H1 (cell line): Measurements from ENCODE around the gene MYCBP2. TPM values are rescaled to one million over a fixed set of nuclear protein-coding genes. Genes with fewer than 3 reads are reported as not detected.

Experiments used
- CTCF ChIA-PET: fragments of 300-600 bp; sonication (Branson Sonifier 250); formaldehyde crosslinking; loops from one replicate; lab custom pipeline; 2021; ENCODE audit not compliant: partially characterized antibody; lab: Charles Lee
- POLR2A ChIA-PET: fragments of 300-600 bp; sonication (Branson Sonifier 250); formaldehyde crosslinking; loops from one replicate; lab custom pipeline; 2021; ENCODE audit warnings: inconsistent platforms; ENCODE audit not compliant: partially characterized antibody; lab: Charles Lee
- DNase-seq, 2 experiments: peaks; one replicate each; pipeline versions ENCODE4 v3.0.0 to v3.0.0-alpha.2; 2010 to 2022; ENCODE audit warnings: low spot score in 2 of 2, low read depth in 1 of 2, mixed read lengths in 1 of 2
- FAIRE-seq: peaks from 2 replicates; lab custom pipeline; 2011; peaks lifted over from hg19 to GRCh38; lab: Jason Lieb, UNC
- H2AFZ ChIP-seq: 2 replicates; pipeline ENCODE4 v1.8.1; 2012; ENCODE audit warnings: low read length, inconsistent platforms
- H2AK5ac ChIP-seq: 2 replicates; pipeline ENCODE4 v1.6.1; 2013; ENCODE audit warnings: low read depth, low read length
- H2BK120ac ChIP-seq: replicated peaks from 2 replicates; pipeline ENCODE3; 2013; ENCODE audit warnings: low read depth, low read length, inconsistent platforms
- H2BK12ac ChIP-seq: 2 replicates; pipeline ENCODE4 v1.6.1; 2013; ENCODE audit warnings: low read depth, low read length
- H2BK15ac ChIP-seq: 2 replicates; pipeline ENCODE4 v1.6.1; 2013; ENCODE audit warnings: low read length
- H2BK20ac ChIP-seq: 2 replicates; pipeline ENCODE4 v1.6.1; 2013; ENCODE audit warnings: low read length
- H2BK5ac ChIP-seq: 2 replicates; pipeline ENCODE4 v1.6.1; 2013; ENCODE audit warnings: low read depth, low read length
- H3K14ac ChIP-seq: 2 replicates; pipeline ENCODE4 v1.6.1; 2013; ENCODE audit warnings: inconsistent platforms; ENCODE audit not compliant: insufficient read length
- H3K18ac ChIP-seq: 2 replicates; pipeline ENCODE4 v1.6.1; 2013; ENCODE audit warnings: low read length; ENCODE audit errors: extremely low read depth
- H3K23ac ChIP-seq: 2 replicates; pipeline ENCODE4 v1.6.1; 2013; ENCODE audit warnings: inconsistent platforms; ENCODE audit not compliant: insufficient read length
- H3K23me2 ChIP-seq: 2 replicates; pipeline ENCODE4 v1.6.1; 2013; ENCODE audit warnings: low read depth, low read length
- H3K27ac ChIP-seq: 2 replicates; pipeline ENCODE4 v1.6.1; 2011; ENCODE audit warnings: low read depth, low read length, inconsistent platforms
- H3K27me3 ChIP-seq, 4 experiments: replicated peaks in 1 of 4; 1 replicate in 1 of 4; 2 replicates in 3 of 4; pipeline versions ENCODE4 v1.6.1 to v1.8.1; 2011 to 2013; ENCODE audit warnings: low read length in 3 of 4, mild to moderate bottlenecking in 3 of 4, inconsistent platforms in 2 of 4, mixed read lengths in 2 of 4, moderate library complexity in 1 of 4; ENCODE audit not compliant: control insufficient read depth in 3 of 4, insufficient read depth in 3 of 4; ENCODE audit errors: extremely low read depth in 1 of 4
- H3K36me3 ChIP-seq, 4 experiments: 2 replicates each; pipeline versions ENCODE4 v1.6.1 to v1.8.1; 2011 to 2013; ENCODE audit warnings: mild to moderate bottlenecking in 4 of 4, low read length in 3 of 4, moderate library complexity in 2 of 4, control low read depth in 1 of 4, inconsistent platforms in 1 of 4; ENCODE audit not compliant: insufficient read depth in 4 of 4, control insufficient read depth in 2 of 4
- H3K4ac ChIP-seq: replicated peaks from 2 replicates; pipeline ENCODE3; 2013; ENCODE audit warnings: low read length, low read depth, mixed read lengths, inconsistent platforms; ENCODE audit not compliant: insufficient read length
- H3K4me1 ChIP-seq, 4 experiments: replicated peaks in 1 of 4; 1 replicate in 1 of 4; 2 replicates in 3 of 4; pipeline versions ENCODE4 v1.6.1 to v1.8.1; 2011 to 2013; ENCODE audit warnings: low read length in 3 of 4, inconsistent platforms in 2 of 4, mixed read lengths in 1 of 4; ENCODE audit not compliant: insufficient read depth in 4 of 4, control insufficient read depth in 3 of 4
- H3K4me2 ChIP-seq, 2 experiments: 2 replicates each; pipeline versions ENCODE4 v1.6.1 to v1.8.1; 2011 to 2013; ENCODE audit warnings: low read depth in 2 of 2, low read length in 2 of 2, control low read depth in 1 of 2, inconsistent platforms in 1 of 2, mild to moderate bottlenecking in 1 of 2; ENCODE audit not compliant: insufficient read depth in 1 of 2
- H3K4me3 ChIP-seq, 4 experiments: fragments of 200-600, 300-600 bp in 1 of 4; sonication (generic), shearing (Covaris generic), sonication (Bioruptor Twin) in 1 of 4; 2 replicates each; pipeline versions ENCODE4 v1.5.1 to v1.8.1; 2011 to 2016; ENCODE audit warnings: low read length in 4 of 4, low read depth in 3 of 4, control low read depth in 2 of 4, inconsistent platforms in 2 of 4, mild to moderate bottlenecking in 2 of 4, mixed read lengths in 1 of 4, moderate library complexity in 1 of 4; ENCODE audit not compliant: insufficient read depth in 2 of 4; ENCODE audit errors: extremely low read depth in 1 of 4
- H3K56ac ChIP-seq: replicated peaks from 2 replicates; pipeline ENCODE3; 2013; ENCODE audit warnings: low read depth, mild to moderate bottlenecking, mixed read lengths, low read length, inconsistent platforms; ENCODE audit not compliant: insufficient read length
- H3K79me1 ChIP-seq: 2 replicates; pipeline ENCODE4 v1.6.1; 2013; ENCODE audit warnings: low read depth, low read length, control low read depth
- H3K79me2 ChIP-seq, 2 experiments: 2 replicates each; pipeline versions ENCODE4 v1.6.1 to v1.8.1; 2012 to 2013; ENCODE audit warnings: low read length in 2 of 2, mild to moderate bottlenecking in 2 of 2, inconsistent platforms in 1 of 2; ENCODE audit not compliant: insufficient read depth in 2 of 2, control insufficient read depth in 1 of 2
- H3K9ac ChIP-seq, 4 experiments: replicated peaks in 1 of 4; 1 replicate in 1 of 4; 2 replicates in 3 of 4; pipeline versions ENCODE4 v1.6.1 to v1.8.1; 2011 to 2013; ENCODE audit warnings: low read depth in 3 of 4, low read length in 3 of 4, control low read depth in 2 of 4, mild to moderate bottlenecking in 2 of 4, moderate library complexity in 2 of 4, inconsistent platforms in 1 of 4; ENCODE audit errors: extremely low read depth in 1 of 4
- H3K9me3 ChIP-seq, 2 experiments: 2 replicates each; pipeline versions ENCODE4 v1.6.1 to v1.8.1; 2012 to 2013; ENCODE audit warnings: mild to moderate bottlenecking in 2 of 2, moderate library complexity in 2 of 2, control low read depth in 1 of 2, inconsistent platforms in 1 of 2, low read depth in 1 of 2, low read length in 1 of 2, mixed read lengths in 1 of 2; ENCODE audit not compliant: insufficient read depth in 2 of 2
- H4K20me1 ChIP-seq, 2 experiments: replicated peaks in 1 of 2; 2 replicates each; pipeline versions ENCODE3 to v1.8.1; 2011 to 2013; ENCODE audit warnings: inconsistent platforms in 2 of 2, low read length in 2 of 2, mild to moderate bottlenecking in 1 of 2; ENCODE audit not compliant: insufficient read depth in 2 of 2, control insufficient read depth in 1 of 2
- H4K5ac ChIP-seq: 2 replicates; pipeline ENCODE4 v1.6.1; 2013; ENCODE audit warnings: low read length, low read depth, mixed read lengths, inconsistent platforms; ENCODE audit not compliant: insufficient read length
- H4K8ac ChIP-seq: 2 replicates; pipeline ENCODE4 v1.8.0; 2013; ENCODE audit warnings: mild to moderate bottlenecking, moderate library complexity, low read length, inconsistent platforms; ENCODE audit not compliant: insufficient read depth; ENCODE audit errors: extremely low read depth
- H4K91ac ChIP-seq: replicated peaks from 2 replicates; pipeline ENCODE3; 2013; ENCODE audit warnings: low read length, mixed read lengths, inconsistent platforms; ENCODE audit not compliant: insufficient read length
- NRF1 ChIP-seq: IDR thresholded peaks from 2 replicates; pipeline ENCODE4 v1.6.1; 2011; ENCODE audit warnings: mild to moderate bottlenecking, low read depth, low read length, improper control_type of control experiment
- RNF2 ChIP-seq: fragments of 200-900, 300-1000 bp; sonication (generic); IDR thresholded peaks from 2 replicates; pipeline ENCODE4 v1.7.1; 2016; ENCODE audit warnings: borderline replicate concordance, low read depth, mild to moderate bottlenecking, antibody characterized with exemption, low read length; ENCODE audit not compliant: poor library complexity, severe bottlenecking; ENCODE audit errors: missing control alignments
- SRF ChIP-seq: IDR thresholded peaks from 2 replicates; pipeline ENCODE4 v1.6.1; 2011; ENCODE audit warnings: mild to moderate bottlenecking, low read depth, low read length, moderate library complexity
- SUZ12 ChIP-seq: fragments of 200-600 bp; sonication (generic); IDR thresholded peaks from 2 replicates; pipeline ENCODE4 v1.6.1; 2012; ENCODE audit warnings: mild to moderate bottlenecking, inconsistent platforms, low read length, moderate library complexity, mixed read lengths
- TAF7 ChIP-seq: optimal IDR thresholded peaks from 2 replicates; pipeline ENCODE3; 2011; ENCODE audit warnings: low read depth, mild to moderate bottlenecking, inconsistent platforms, low read length, moderate library complexity, borderline replicate concordance
- TBP ChIP-seq: IDR thresholded peaks from 2 replicates; pipeline ENCODE4 v1.6.1; 2011; ENCODE audit warnings: low read depth, low read length, improper control_type of control experiment
- ZNF274 ChIP-seq: IDR thresholded peaks from 2 replicates; pipeline ENCODE4 v1.7.0; 2012; ENCODE audit warnings: low read length, borderline replicate concordance; ENCODE audit errors: extremely low read depth
- WGBS, 2 experiments: shearing (Covaris generic) in 1 of 2; methylation state at CpG; one replicate each; pipeline versions ENCODE4 v1.1.6 to v1.1.7; 2013 to 2015; ENCODE audit warnings: low lambda C conversion rate in 2 of 2, mixed read lengths in 2 of 2, inconsistent platforms in 1 of 2, low coverage in 1 of 2, missing lambda C conversion rate in 1 of 2; ENCODE audit not compliant: insufficient replicate concordance in 2 of 2, insufficient coverage in 1 of 2, insufficient read length in 1 of 2; ENCODE audit errors: extremely low coverage in 1 of 2, missing lambda C conversion rate in 1 of 2; 5-methylcytosine and 5-hydroxymethylcytosine counted together
- polyA plus RNA-seq, 7 experiments: library from polyadenylated mRNA; depleted of rRNA in 3 of 7; stranded (reverse) in 5 of 7; unstranded in 2 of 7; fragments of >200 nt in 5 of 7; fragments of 200-250 nt in 2 of 7; gene quantifications; 1 replicate in 5 of 7; 2 replicates in 1 of 7; 4 replicates in 1 of 7; pipeline versions ENCODE4 v1.2.1 to v1.2.3, GENCODE V29; 2011 to 2013; ENCODE audit warnings: missing spikeins in 2 of 7, mixed read lengths in 2 of 7
- total RNA-seq: library from RNA; stranded (reverse); fragmentation: NEBNext Ultra II Directional; extraction: Animal tissue kit (Norgen Biotek cat#: 25700); gene quantifications from 2 replicates; pipeline ENCODE4 v1.2.1, GENCODE V29; 2021
- TF ChIP-seq, protein P1 (sequence below): IDR thresholded peaks from 2 replicates; pipeline ENCODE4 v1.6.1; 2012; ENCODE audit warnings: inconsistent platforms

Gene MYCBP2
- total and polyA plus RNA-seq, 2 of the 8 experiments (the other 6 are each of a cell fraction or from before 2014, with no cell fraction given): 19.0 to 52.1 TPM

DNA sequence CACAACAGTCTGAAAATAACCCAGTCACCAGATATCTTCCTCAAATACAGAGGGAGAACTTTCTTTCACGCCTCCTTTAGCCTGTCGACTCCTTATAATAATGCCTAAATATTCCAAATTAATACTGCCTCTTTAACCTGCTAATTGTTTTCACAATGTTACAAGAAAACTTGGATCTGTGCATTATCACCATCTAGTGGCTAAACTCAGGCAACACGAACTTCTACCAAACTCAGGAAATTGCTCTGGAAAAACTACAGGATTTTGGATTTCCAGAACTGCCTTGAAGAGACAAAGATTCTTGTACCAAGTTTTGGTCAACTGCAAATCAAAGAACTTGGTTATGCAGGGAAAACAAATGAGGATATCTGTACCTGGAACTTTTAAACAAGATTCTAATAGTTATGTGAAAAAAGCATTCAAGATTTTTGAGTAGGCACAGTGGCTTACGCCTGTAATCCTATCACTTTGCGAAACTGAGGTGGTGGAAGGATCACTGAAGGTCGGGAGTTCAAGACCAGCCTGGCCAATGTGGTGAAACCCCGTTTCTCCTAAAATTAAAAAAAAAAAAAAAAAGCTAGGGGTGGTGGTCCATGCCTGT lies 324.2 kb downstream of the MYCBP2 start:
- Histone ChIP-seq H3K14ac (no peak overlapping the region), H2BK15ac (no peak overlapping the region), H4K5ac (no peak overlapping the region), H3K4me1 (no peaks in the 10 kb centered on the region), H2BK12ac (no peak overlapping the region), H2AK5ac (no peak overlapping the region), H4K91ac (no peak overlapping the region), H3K36me3 (peaks cover 3 to 26% (median 11%) of the 10 kb centered on the region in 4 experiments; a peak in 7 of 8 replicates), H2AFZ (no peak overlapping the region), H2BK120ac (no peak overlapping the region), H3K4me2 (no peak overlapping the region), H2BK5ac (no peak overlapping the region), H4K20me1 (peaks cover 0 to 1% of the 10 kb centered on the region in 2 experiments), H3K4me3 (no peak overlapping the region), H3K9ac (peak overlapping the region in 1 of 4 experiments; percentile 8; a peak in 1 of 7 replicates), H3K4ac (no peak overlapping the region), H3K9me3 (no peaks in the 10 kb centered on the region), H3K79me2 (no peaks in the 10 kb centered on the region), H3K27ac (no peak overlapping the region), H3K18ac (no peak overlapping the region), H3K23ac (no peak overlapping the region), H3K56ac (no peak overlapping the region), H3K79me1 (no peaks in the 10 kb centered on the region; the same call in 1 of the 2 replicates), H2BK20ac (no peak overlapping the region), H3K23me2 (no peaks in the 10 kb centered on the region), H3K27me3 (no peaks in the 10 kb centered on the region), H4K8ac (no peak overlapping the region)
- 74% methylated on average over 7 of the region's 7 CpGs; no CpG with 5 or more reads in 1 of the 2 experiments for WGBS, 2 experiments
- ChIA-PET POLR2A (interaction anchor here (0.9 to 1.4 kb wide), 2 partner anchors 10 to 15 kb away, joined by 3 read pairs; no protein-coding TSS in a partner anchor), CTCF (interaction anchor here (0.6 to 4.7 kb wide), 23 partner anchors 8 to 1311 kb away, joined by 3 to 26 read pairs (median 3); partner anchors contain the start of gene CLN5)
- FAIRE-seq (peak; percentile 83), DNase-seq (no peak)
- TF ChIP-seq ZNF274 (no peak), TBP (no peak), TAF7 (no peak), RNF2 (no peak), SRF (no peak), NRF1 (no peak), SUZ12 (no peak)
- TF ChIP-seq, protein P1, sequence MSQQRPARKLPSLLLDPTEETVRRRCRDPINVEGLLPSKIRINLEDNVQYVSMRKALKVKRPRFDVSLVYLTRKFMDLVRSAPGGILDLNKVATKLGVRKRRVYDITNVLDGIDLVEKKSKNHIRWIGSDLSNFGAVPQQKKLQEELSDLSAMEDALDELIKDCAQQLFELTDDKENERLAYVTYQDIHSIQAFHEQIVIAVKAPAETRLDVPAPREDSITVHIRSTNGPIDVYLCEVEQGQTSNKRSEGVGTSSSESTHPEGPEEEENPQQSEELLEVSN: no peak
